ENCODE results near the gene SYNGR4. TPM values are rescaled to one million over a fixed set of nuclear protein-coding genes. Genes with fewer than 3 reads are reported as not detected.
"Not testable (repeated sequence)": the region's sequence is repeated elsewhere in the genome, so short reads cannot be mapped to it uniquely, and the experiment has no call there.

SYNGR4 gene
- total RNA-seq, 2 donors from 2014 or later: 0.25 to 0.34 TPM

GRCh38 chr19:48391100-48392005, 27.2 kb downstream of the SYNGR4 start, which contains the start of gene KDELR1:
KDELR1 (minus strand) TSS chr19:48391551; CDS start chr19:48391358, 193 bp downstream.
- Mint-ChIP-seq H3K4me1 (ENCODE audit: low read depth) (peaks cover 36% of the 10 kb centered on the region), H3K9me3 (no peaks in the 10 kb centered on the region), H3K27me3 (ENCODE audit: low read depth) (peaks cover 42% of the 10 kb centered on the region), H3K27ac (peak within 1 kb of the TSS; percentile 93), H3K36me3 (ENCODE audit: insufficient read depth in 2 of 2) (peaks cover 5 to 9% of the 10 kb centered on the region in 2 donors), H3K4me3 (peak within 1 kb of the TSS; percentile 91 to 98)
- ATAC-seq (replicated peaks in 1 of 2) (peak; percentile 79 to 85), DNase-seq (peak; percentile 72 to 87)

DNA sequence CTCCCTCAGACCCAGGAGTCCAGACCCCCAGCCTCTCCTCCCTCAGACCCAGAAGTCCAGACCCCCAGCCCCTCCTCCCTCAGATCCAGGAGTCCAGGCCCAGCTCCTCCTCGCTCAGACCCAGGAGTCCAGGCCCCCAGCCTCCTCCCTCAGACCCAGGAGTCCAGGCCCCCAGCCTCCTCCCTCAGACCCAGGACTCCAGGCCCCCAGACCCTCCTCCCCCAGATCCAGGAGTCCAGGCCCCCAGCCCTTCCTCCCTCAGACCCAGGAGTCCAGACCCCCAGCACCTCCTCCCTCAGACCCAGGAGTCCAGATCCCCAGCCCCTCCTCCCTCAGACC, 27.8 kb downstream of the SYNGR4 start:
- ATAC-seq (replicated peaks in 1 of 2); H3K36me3 Mint-ChIP-seq (ENCODE audit: insufficient read depth in 2 of 2); DNase-seq; H3K9me3 Mint-ChIP-seq; H3K27ac Mint-ChIP-seq: not testable (repeated sequence)
- H3K4me1 Mint-ChIP-seq (ENCODE audit: low read depth): peaks cover 36% of the 10 kb centered on the region
- H3K27me3 Mint-ChIP-seq (ENCODE audit: low read depth): peaks cover 48% of the 10 kb centered on the region
- H3K4me3 Mint-ChIP-seq: peak overlapping the region in 1 of 2 donors; percentile 98

GRCh38 chr19:48392860-48393558, 28.8 kb downstream of the SYNGR4 start:
- Mint-ChIP-seq H3K4me3 (peak overlapping the region; percentile 33 to 42), H3K27ac (no peak overlapping the region)
- no peak for ATAC-seq (replicated peaks in 1 of 2)

GRCh38 chr19:48393559-48394330, 29.6 kb downstream of the SYNGR4 start, which contains the start of gene GRIN2D:
GRIN2D (plus strand) TSS chr19:48393668; CDS start chr19:48398393, 4,725 bp downstream.
- ATAC-seq (replicated peaks in 1 of 2) (peak in 1 of 2 donors; percentile 8), DNase-seq (peak; percentile 33 to 39)
- H3K4me3 Mint-ChIP-seq: peak within 1 kb of the TSS; percentile 73 to 76
- H3K9me3 Mint-ChIP-seq: no peaks in the 10 kb centered on the region
- H3K36me3 Mint-ChIP-seq (ENCODE audit: insufficient read depth in 2 of 2): peaks cover 10% of the 10 kb centered on the region in 2 donors
- H3K4me1 Mint-ChIP-seq (ENCODE audit: low read depth): peaks cover 43% of the 10 kb centered on the region
- H3K27ac Mint-ChIP-seq: no peak within 1 kb of the TSS
- peaks cover 61% of the 10 kb centered on the region for H3K27me3 Mint-ChIP-seq (ENCODE audit: low read depth)

More at GRCh38 chr19:48392860-48393558, 28.8 kb downstream of the SYNGR4 start:
- Mint-ChIP-seq H3K36me3 (ENCODE audit: insufficient read depth in 2 of 2) (peaks cover 11 to 16% of the 10 kb centered on the region in 2 donors), H3K27me3 (ENCODE audit: low read depth) (peaks cover 58% of the 10 kb centered on the region), H3K9me3 (no peaks in the 10 kb centered on the region), H3K4me1 (ENCODE audit: low read depth) (peaks cover 46% of the 10 kb centered on the region)
- DNase-seq: no peak

- Mint-ChIP-seq H3K4me1 (ENCODE audit: low read depth) (peaks cover 50% of the 10 kb centered on the region), H3K4me3 (peak overlapping the region; percentile 73 to 76)
- ATAC-seq (replicated peaks in 1 of 2): no peak
These were observed 30.4 kb downstream of the SYNGR4 start for GRCh38 chr19:48394331-48395169.

GRCh38 chr19:48395170-48395455, 30.9 kb downstream of the SYNGR4 start:
- H3K4me3 Mint-ChIP-seq: peak overlapping the region; percentile 10 to 76
- H3K4me1 Mint-ChIP-seq (ENCODE audit: low read depth): peaks cover 54% of the 10 kb centered on the region
- H3K9me3 Mint-ChIP-seq: peaks cover 0 to 4% of the 10 kb centered on the region in 2 donors
- H3K27me3 Mint-ChIP-seq (ENCODE audit: low read depth): peaks cover 61% of the 10 kb centered on the region
- ATAC-seq (replicated peaks in 1 of 2) (no peak), DNase-seq (no peak)
- no peak overlapping the region for H3K27ac Mint-ChIP-seq
- H3K36me3 Mint-ChIP-seq (ENCODE audit: insufficient read depth in 2 of 2): peaks cover 9 to 10% of the 10 kb centered on the region in 2 donors

More at GRCh38 chr19:48394331-48395169, 30.4 kb downstream of the SYNGR4 start:
- peaks cover 61% of the 10 kb centered on the region for H3K27me3 Mint-ChIP-seq (ENCODE audit: low read depth)
- H3K9me3 Mint-ChIP-seq: peaks cover 0 to 4% of the 10 kb centered on the region in 2 donors
- H3K36me3 Mint-ChIP-seq (ENCODE audit: insufficient read depth in 2 of 2): peaks cover 9 to 10% of the 10 kb centered on the region in 2 donors
- H3K27ac Mint-ChIP-seq: no peak overlapping the region
- no peak for DNase-seq

GRCh38 chr19:48395499-48395898, 31.3 kb downstream of the SYNGR4 start:
- Mint-ChIP-seq H3K27ac (no peak overlapping the region), H3K36me3 (ENCODE audit: insufficient read depth in 2 of 2) (peaks cover 8% of the 10 kb centered on the region in 2 donors), H3K4me1 (ENCODE audit: low read depth) (peaks cover 55% of the 10 kb centered on the region), H3K9me3 (peaks cover 0 to 4% of the 10 kb centered on the region in 2 donors), H3K4me3 (peak overlapping the region in 1 of 2 donors; percentile 26), H3K27me3 (ENCODE audit: low read depth) (peaks cover 61% of the 10 kb centered on the region)
- ATAC-seq (replicated peaks in 1 of 2) (no peak), DNase-seq (no peak)

DNA sequence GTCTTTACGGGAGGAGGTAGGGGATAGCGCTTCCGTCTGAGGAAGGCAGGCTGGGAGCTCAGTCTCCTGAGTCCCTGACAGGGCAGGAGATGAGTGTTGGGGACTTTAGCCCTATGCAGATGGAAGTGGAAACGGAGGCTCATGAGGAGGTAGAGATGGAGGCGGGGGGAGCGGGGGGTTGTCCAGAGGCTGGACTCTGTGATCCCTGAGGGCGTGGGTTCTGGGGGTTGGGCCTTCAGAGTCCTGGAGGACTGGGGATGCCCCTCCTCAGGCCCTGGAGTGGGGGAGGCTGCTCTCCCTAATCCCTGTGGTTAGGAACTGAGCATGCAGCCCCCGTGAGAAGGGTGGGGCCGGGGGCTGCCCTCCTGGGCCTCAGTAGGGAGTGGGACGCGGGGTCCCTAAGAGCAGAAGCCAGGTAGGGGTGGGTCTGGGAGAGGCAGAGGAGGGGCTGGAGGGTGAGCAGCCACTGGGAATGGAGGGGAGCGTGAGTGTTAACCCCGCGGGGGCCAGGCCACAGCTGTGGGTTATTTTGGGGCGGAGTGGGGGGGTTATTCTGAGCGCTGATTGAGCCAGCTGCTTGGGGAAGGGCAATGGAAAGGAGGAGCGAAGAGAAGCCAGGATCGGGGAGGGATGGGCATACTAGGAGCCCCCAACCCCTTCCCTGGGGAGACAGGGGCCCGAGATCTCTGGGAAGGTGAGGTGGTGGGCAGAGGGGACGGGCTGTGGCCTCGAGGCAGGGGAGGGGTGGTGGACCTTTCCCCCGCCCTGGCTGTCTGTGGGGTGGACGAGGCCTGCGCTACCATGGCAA, 32.1 kb downstream of the SYNGR4 start:
- H3K4me3 Mint-ChIP-seq: peak overlapping the region in 1 of 2 donors; percentile 29

GRCh38 chr19:48396824-48397176, 32.6 kb downstream of the SYNGR4 start:
- Mint-ChIP-seq H3K9me3 (peaks cover 0 to 4% of the 10 kb centered on the region in 2 donors), H3K4me3 (peak overlapping the region in 1 of 2 donors; percentile 27), H3K27me3 (ENCODE audit: low read depth) (peaks cover 57% of the 10 kb centered on the region), H3K36me3 (ENCODE audit: insufficient read depth in 2 of 2) (peaks cover 8% of the 10 kb centered on the region in 2 donors), H3K27ac (no peak overlapping the region), H3K4me1 (ENCODE audit: low read depth) (peaks cover 51% of the 10 kb centered on the region)
- ATAC-seq (replicated peaks in 1 of 2) (no peak), DNase-seq (no peak)

More for the DNA sequence above, 32.1 kb downstream of the SYNGR4 start:
- no peak for DNase-seq
- H3K27me3 Mint-ChIP-seq (ENCODE audit: low read depth): peaks cover 61% of the 10 kb centered on the region
- peaks cover 0 to 4% of the 10 kb centered on the region in 2 donors for H3K9me3 Mint-ChIP-seq
- ATAC-seq (replicated peaks in 1 of 2): no peak
- no peak overlapping the region for H3K27ac Mint-ChIP-seq
- H3K4me1 Mint-ChIP-seq (ENCODE audit: low read depth): peaks cover 55% of the 10 kb centered on the region
- H3K36me3 Mint-ChIP-seq (ENCODE audit: insufficient read depth in 2 of 2): peaks cover 8% of the 10 kb centered on the region in 2 donors

DNA sequence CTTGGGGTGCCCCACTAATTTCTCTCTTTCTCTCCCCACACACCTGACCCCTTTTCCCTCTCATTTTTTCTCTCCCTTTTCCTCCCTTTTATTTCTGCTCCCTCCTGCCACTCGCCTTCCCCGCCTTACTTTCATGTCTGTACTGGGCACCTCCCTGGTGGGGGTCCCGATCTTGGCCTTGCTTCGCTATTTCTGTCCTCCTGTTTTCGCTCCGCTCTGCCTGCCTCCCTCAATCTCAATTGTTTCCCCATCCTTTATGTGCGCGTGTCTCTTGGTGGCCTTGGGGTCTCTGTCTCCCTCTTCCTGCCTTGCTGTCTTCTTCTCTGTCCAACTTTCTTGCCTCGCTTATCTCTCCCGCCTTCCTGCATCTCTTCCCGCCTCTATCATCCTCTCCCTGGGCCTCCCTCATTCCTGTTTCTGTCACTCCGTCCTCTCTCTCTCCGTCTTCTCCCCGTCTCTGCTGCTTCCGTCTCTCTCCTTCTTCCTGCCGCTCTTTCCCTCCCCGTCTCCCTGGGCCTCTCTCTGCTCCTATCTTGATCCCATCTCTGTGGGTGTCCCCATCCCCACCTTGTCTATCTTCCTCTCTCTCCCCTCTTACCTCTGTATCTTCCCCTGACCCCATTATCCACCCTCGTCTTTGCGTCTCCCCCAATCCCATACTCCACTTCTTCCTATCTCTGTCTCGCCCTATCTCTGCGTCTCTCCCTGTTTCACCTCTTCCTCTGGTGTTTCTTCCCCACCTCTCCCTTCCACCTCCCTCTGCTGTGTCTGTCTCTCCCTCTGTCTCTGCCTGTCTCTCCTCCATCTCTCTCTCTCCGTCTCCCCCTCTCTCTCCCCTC, 33.3 kb downstream of the SYNGR4 start:
- peaks cover 0 to 4% of the 10 kb centered on the region in 2 donors for H3K9me3 Mint-ChIP-seq
- peaks cover 53% of the 10 kb centered on the region for H3K27me3 Mint-ChIP-seq (ENCODE audit: low read depth)
- H3K27ac Mint-ChIP-seq: peak overlapping the region; percentile 90
- peaks cover 51% of the 10 kb centered on the region for H3K4me1 Mint-ChIP-seq (ENCODE audit: low read depth)
- ATAC-seq (replicated peaks in 1 of 2) (no peak), DNase-seq (no peak)
- H3K36me3 Mint-ChIP-seq (ENCODE audit: insufficient read depth in 2 of 2): peaks cover 8% of the 10 kb centered on the region in 2 donors
- peak overlapping the region; percentile 87 to 97 for H3K4me3 Mint-ChIP-seq

GRCh38 chr19:48398102-48398374, 33.9 kb downstream of the SYNGR4 start:
- peak overlapping the region; percentile 90 for H3K27ac Mint-ChIP-seq
- DNase-seq (no peak), ATAC-seq (replicated peaks in 1 of 2) (no peak)
- peaks cover 8% of the 10 kb centered on the region in 2 donors for H3K36me3 Mint-ChIP-seq (ENCODE audit: insufficient read depth in 2 of 2)
- H3K27me3 Mint-ChIP-seq (ENCODE audit: low read depth): peaks cover 48% of the 10 kb centered on the region
- peaks cover 51% of the 10 kb centered on the region for H3K4me1 Mint-ChIP-seq (ENCODE audit: low read depth)
- H3K4me3 Mint-ChIP-seq: peak overlapping the region; percentile 87 to 97
- H3K9me3 Mint-ChIP-seq: peaks cover 0 to 4% of the 10 kb centered on the region in 2 donors
